Neural progenitor cell (in vitro differentiated cells): ENCODE data around the gene KDM2B. TPM values are rescaled to one million over a fixed set of nuclear protein-coding genes. Genes with fewer than 3 reads are reported as not detected.

Source experiments
- DNase-seq: peaks from one replicate; pipeline ENCODE4 v3.0.0-alpha.2; 2016; ENCODE audit warnings: low spot score
- H2AFZ ChIP-seq: fragments of 200-600 bp; sonication (generic); replicated peaks from 2 replicates; pipeline ENCODE4 v1.6.1; 2016; ENCODE audit warnings: antibody characterized with exemption
- H3F3A ChIP-seq: fragments of 200-600 bp; sonication (generic); 2 replicates; pipeline ENCODE4 v1.6.1; 2016; ENCODE audit warnings: antibody characterized with exemption, low read depth
- H3K27ac ChIP-seq: fragments of 200-600 bp; sonication (generic); 2 replicates; pipeline ENCODE4 v1.5.1; 2016; ENCODE audit warnings: mild to moderate bottlenecking
- H3K27me3 ChIP-seq: fragments of 200-600 bp; sonication (generic); 2 replicates; pipeline ENCODE4 v1.6.1; 2016; ENCODE audit warnings: mild to moderate bottlenecking, moderate library complexity
- H3K36me3 ChIP-seq: fragments of 200-600 bp; sonication (generic); 2 replicates; pipeline ENCODE4 v1.5.1; 2016
- H3K4me1 ChIP-seq: fragments of 200-600 bp; sonication (generic); 2 replicates; pipeline ENCODE4 v1.6.1; 2016; ENCODE audit warnings: mixed run types
- H3K4me2 ChIP-seq: fragments of 200-600 bp; sonication (generic); 2 replicates; pipeline ENCODE4 v1.6.1; 2016
- H3K4me3 ChIP-seq: fragments of 200-600 bp; sonication (generic); 2 replicates; pipeline ENCODE4 v1.5.1; 2016
- H3K79me2 ChIP-seq: fragments of 200-600 bp; sonication (generic); 2 replicates; pipeline ENCODE4 v1.6.1; 2016; ENCODE audit warnings: low read depth
- H3K9ac ChIP-seq: fragments of 200-600 bp; sonication (generic); 2 replicates; pipeline ENCODE4 v1.6.1; 2016
- H3K9me3 ChIP-seq: fragments of 200-600 bp; sonication (generic); 2 replicates; pipeline ENCODE4 v1.5.1; 2016; ENCODE audit warnings: low read depth
- H4K20me1 ChIP-seq: fragments of 200-600 bp; sonication (generic); 2 replicates; pipeline ENCODE4 v1.6.1; 2016; ENCODE audit warnings: low read depth
- H3K27ac Mint-ChIP-seq: 3 replicates; pipeline ENCODE4 v1.8.0; 2021; ENCODE audit warnings: mixed read lengths
- H3K27me3 Mint-ChIP-seq: 2 replicates; pipeline ENCODE4 v1.8.0; 2022; ENCODE audit warnings: low read depth, mild to moderate bottlenecking, inconsistent platforms, moderate library complexity, mixed read lengths; ENCODE audit not compliant: insufficient read depth
- H3K36me3 Mint-ChIP-seq: 3 replicates; pipeline ENCODE4 v1.8.0; 2021; ENCODE audit warnings: mixed read lengths
- H3K4me1 Mint-ChIP-seq: 3 replicates; pipeline ENCODE4 v1.8.0; 2021; ENCODE audit warnings: mixed read lengths
- H3K4me3 Mint-ChIP-seq: 3 replicates; pipeline ENCODE4 v1.8.0; 2021; ENCODE audit warnings: mild to moderate bottlenecking, moderate library complexity, mixed read lengths
- H3K9me3 Mint-ChIP-seq: 3 replicates; pipeline ENCODE4 v1.8.0; 2020; ENCODE audit warnings: mixed read lengths
- EZH2 ChIP-seq: fragments of 200-600 bp; sonication (generic); IDR thresholded peaks from 2 replicates; pipeline ENCODE4 v1.6.1; 2017; ENCODE audit warnings: antibody characterized with exemption, mild to moderate bottlenecking, moderate library complexity
- EZH2phosphoT487 ChIP-seq: fragments of 200-600 bp; sonication (generic); IDR thresholded peaks from 2 replicates; pipeline ENCODE4 v1.6.1; 2017; ENCODE audit warnings: antibody characterized with exemption
- total RNA-seq: library from RNA; depleted of rRNA; stranded (reverse); fragments of >200 nt; gene quantifications from 2 replicates; pipeline ENCODE4 v1.2.3, GENCODE V29; 2015; ENCODE audit warnings: low replicate concordance
- TF ChIP-seq, protein P1 (sequence below): fragments of 200-600 bp; sonication (generic); IDR thresholded peaks from 2 replicates; pipeline ENCODE4 v1.5.1; 2017; ENCODE audit warnings: antibody characterized with exemption, mild to moderate bottlenecking

The KDM2B gene
- total RNA-seq, 1 donor from 2014 or later = 85.3 TPM

DNA sequence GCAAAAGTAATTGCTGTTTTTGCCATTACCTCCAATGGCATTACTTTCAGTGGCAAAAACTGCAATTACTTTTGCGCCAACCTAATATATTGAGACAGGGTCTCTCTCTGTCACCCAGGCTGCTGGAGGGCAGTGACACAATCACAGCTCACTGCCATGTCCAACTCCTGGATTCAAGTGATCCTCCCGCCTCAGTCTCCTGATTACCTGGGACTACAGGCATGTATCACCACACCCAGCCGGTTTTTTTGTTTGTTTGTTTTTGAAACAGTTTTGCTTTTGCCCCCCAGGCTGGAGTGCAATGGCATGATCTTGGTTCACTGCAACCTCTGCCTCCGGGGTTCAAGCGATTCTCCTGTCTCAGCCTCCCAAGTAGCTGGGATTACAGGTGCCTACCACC, 15.7 kb upstream of the KDM2B start:
- H3K36me3 Mint-ChIP-seq = peaks cover 13% of the 10 kb centered on the region
- no peaks in the 10 kb centered on the region for H3K27me3 ChIP-seq
- H3K36me3 ChIP-seq = no peaks in the 10 kb centered on the region
- H2AFZ ChIP-seq = no peak overlapping the region
- no peak overlapping the region for H3K27ac Mint-ChIP-seq
- H3K9ac ChIP-seq = no peak overlapping the region
- H3K4me1 ChIP-seq = no peaks in the 10 kb centered on the region
- TF ChIP-seq EZH2 = no peak
- TF ChIP-seq, protein P1, sequence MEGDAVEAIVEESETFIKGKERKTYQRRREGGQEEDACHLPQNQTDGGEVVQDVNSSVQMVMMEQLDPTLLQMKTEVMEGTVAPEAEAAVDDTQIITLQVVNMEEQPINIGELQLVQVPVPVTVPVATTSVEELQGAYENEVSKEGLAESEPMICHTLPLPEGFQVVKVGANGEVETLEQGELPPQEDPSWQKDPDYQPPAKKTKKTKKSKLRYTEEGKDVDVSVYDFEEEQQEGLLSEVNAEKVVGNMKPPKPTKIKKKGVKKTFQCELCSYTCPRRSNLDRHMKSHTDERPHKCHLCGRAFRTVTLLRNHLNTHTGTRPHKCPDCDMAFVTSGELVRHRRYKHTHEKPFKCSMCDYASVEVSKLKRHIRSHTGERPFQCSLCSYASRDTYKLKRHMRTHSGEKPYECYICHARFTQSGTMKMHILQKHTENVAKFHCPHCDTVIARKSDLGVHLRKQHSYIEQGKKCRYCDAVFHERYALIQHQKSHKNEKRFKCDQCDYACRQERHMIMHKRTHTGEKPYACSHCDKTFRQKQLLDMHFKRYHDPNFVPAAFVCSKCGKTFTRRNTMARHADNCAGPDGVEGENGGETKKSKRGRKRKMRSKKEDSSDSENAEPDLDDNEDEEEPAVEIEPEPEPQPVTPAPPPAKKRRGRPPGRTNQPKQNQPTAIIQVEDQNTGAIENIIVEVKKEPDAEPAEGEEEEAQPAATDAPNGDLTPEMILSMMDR = no peak
- no peak overlapping the region for H3K4me2 ChIP-seq
- H3K9me3 Mint-ChIP-seq = no peaks in the 10 kb centered on the region
- no peak overlapping the region for H3K4me3 Mint-ChIP-seq
- no peak overlapping the region for H3K27ac ChIP-seq
- H3K27me3 Mint-ChIP-seq = no peaks in the 10 kb centered on the region
- peaks cover 20% of the 10 kb centered on the region for H3K4me1 Mint-ChIP-seq
- peaks cover 12% of the 10 kb centered on the region for H3F3A ChIP-seq
- DNase-seq = no peak
- no peak overlapping the region for H3K4me3 ChIP-seq
- no peaks in the 10 kb centered on the region for H4K20me1 ChIP-seq
- H3K79me2 ChIP-seq = peaks cover 2% of the 10 kb centered on the region
- no peaks in the 10 kb centered on the region for H3K9me3 ChIP-seq

DNA sequence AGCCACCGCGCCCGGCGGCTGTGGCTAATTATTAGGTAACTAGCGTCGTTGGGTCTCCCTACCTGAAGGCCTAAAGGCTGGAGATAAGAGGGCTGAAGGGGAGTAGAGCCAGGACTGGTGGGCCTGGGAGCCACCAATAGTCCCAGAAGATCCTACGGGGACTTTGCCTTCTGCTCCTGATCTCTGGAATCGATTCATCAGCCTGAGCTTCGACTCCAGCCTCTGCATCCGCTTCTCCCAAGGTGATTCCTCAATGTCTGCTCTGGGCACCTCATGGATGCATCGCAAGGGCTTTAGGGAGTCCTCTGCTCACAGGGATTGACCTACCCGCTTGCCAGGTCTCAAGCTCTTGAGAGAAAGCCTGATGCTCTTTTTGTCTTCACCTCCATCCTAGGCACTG, 14.7 kb upstream of the KDM2B start:
- no peak overlapping the region for H3K9ac ChIP-seq
- H3K9me3 ChIP-seq = no peaks in the 10 kb centered on the region
- peaks cover 6% of the 10 kb centered on the region for H3K4me1 ChIP-seq
- no peaks in the 10 kb centered on the region for H3K9me3 Mint-ChIP-seq
- H4K20me1 ChIP-seq = no peaks in the 10 kb centered on the region
- H3K27me3 Mint-ChIP-seq = peaks cover 3% of the 10 kb centered on the region
- H3K79me2 ChIP-seq = peaks cover 9% of the 10 kb centered on the region
- H3K27ac ChIP-seq = no peak overlapping the region
- H3K36me3 Mint-ChIP-seq = peaks cover 13% of the 10 kb centered on the region
- H3K4me3 ChIP-seq = no peak overlapping the region
- H3K27me3 ChIP-seq = no peaks in the 10 kb centered on the region
- H2AFZ ChIP-seq = no peak overlapping the region
- no peaks in the 10 kb centered on the region for H3K36me3 ChIP-seq
- H3F3A ChIP-seq = peaks cover 19% of the 10 kb centered on the region
- H3K4me3 Mint-ChIP-seq = no peak overlapping the region
- no peak overlapping the region for H3K4me2 ChIP-seq
- TF ChIP-seq, protein P1 = no peak
- TF ChIP-seq EZH2phosphoT487 (no peak), EZH2 (no peak)
- no peak for DNase-seq
- H3K4me1 Mint-ChIP-seq = peaks cover 28% of the 10 kb centered on the region
- H3K27ac Mint-ChIP-seq = no peak overlapping the region

DNA sequence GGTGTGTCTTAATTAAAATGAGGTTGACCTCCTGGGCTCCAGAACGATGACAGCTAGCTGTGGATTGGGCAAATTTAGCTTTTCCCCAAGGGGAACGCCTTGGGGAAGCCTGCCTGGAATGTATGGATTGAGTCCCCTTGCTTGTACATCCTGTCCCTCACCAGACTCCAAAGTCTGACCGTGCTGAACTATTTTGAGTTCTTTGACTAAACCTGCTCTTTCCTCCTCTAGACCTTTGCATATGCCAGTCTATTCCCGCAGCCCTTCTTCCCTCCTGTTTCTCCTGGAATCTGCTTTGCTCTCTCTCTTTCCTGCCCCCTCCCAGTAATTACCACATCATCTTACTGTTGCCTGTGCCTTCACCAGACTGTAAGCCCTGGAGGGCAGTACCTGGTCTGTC, 11.5 kb upstream of the KDM2B start:
- no peaks in the 10 kb centered on the region for H3K36me3 ChIP-seq
- H3K27ac ChIP-seq = no peak overlapping the region
- peaks cover 21% of the 10 kb centered on the region for H3F3A ChIP-seq
- H3K4me1 ChIP-seq = peaks cover 9% of the 10 kb centered on the region
- TF ChIP-seq, protein P1 = no peak
- no peaks in the 10 kb centered on the region for H3K27me3 ChIP-seq
- Mint-ChIP-seq H3K36me3 (peaks cover 12% of the 10 kb centered on the region), H3K4me1 (peaks cover 27% of the 10 kb centered on the region), H3K27me3 (peaks cover 3% of the 10 kb centered on the region), H3K27ac (peak overlapping the region; percentile 81), H3K9me3 (no peaks in the 10 kb centered on the region), H3K4me3 (peak overlapping the region; percentile 39)
- H3K4me2 ChIP-seq = no peak overlapping the region
- DNase-seq = no peak
- H3K4me3 ChIP-seq = no peak overlapping the region
- no peak overlapping the region for H2AFZ ChIP-seq
- H3K9ac ChIP-seq = no peak overlapping the region
- no peaks in the 10 kb centered on the region for H4K20me1 ChIP-seq
- H3K9me3 ChIP-seq = no peaks in the 10 kb centered on the region
- peaks cover 37% of the 10 kb centered on the region for H3K79me2 ChIP-seq
